ENCODE measurements around the gene ACIN1. TPM values are rescaled to one million over a fixed set of nuclear protein-coding genes. Genes with fewer than 3 reads are reported as not detected.

The ACIN1 gene
- total and polyA plus RNA-seq, 2 of the 13 experiments (the other 11 are each of a cell fraction or from before 2014, with no cell fraction given), result 165 to 183 TPM

DNA sequence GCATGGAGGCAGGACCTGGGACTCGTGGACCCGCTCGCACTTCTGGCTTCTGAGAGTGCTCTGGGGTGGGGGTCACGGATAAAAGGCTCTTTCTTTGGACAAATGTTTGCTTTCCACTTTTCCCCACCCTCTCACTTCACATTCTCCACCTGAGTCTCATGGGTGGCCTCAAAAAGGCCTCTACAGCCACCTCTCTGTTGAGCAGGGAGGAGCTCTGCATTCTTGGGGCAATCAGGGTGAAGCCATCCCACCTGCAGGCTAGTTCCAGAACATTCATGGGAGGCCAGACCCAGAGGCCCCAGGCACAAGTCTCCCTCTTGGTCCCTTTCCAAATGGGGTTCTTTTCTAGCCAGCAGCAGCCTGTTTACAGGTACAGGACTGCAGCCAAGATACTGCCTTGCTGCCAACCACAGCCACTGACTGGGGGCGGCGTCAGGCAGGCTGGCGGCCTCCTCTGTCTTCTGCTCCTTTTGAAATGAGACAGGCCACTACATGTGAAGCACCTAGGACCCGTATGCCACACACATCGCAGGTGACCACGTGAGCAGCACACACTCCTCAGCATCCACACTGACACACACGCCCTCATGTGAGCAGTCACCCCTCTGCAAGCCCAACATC lies 42.4 kb upstream of the ACIN1 start (continued):
- TF ChIP-seq SALL1 (CRISPR knock-in tag; IDR thresholded peaks at IDR 0.05) (peak; percentile 18; the same call in 1 of the 2 replicates), ZBTB7B (CRISPR knock-in tag; IDR thresholded peaks at IDR 0.05) (0 out of 2 replicates have a peak, but pooled peaks have one; percentile 40), ARID4A (CRISPR knock-in tag; IDR thresholded peaks at IDR 0.05; ENCODE audit: borderline replicate concordance) (no peak), MED13 (CRISPR knock-in tag; IDR thresholded peaks at IDR 0.05) (no peak), ZSCAN30 (CRISPR knock-in tag; IDR thresholded peaks at IDR 0.05) (peak; percentile 26; the same call in 1 of the 2 replicates), RBM39 (IDR thresholded peaks at IDR 0.05; ENCODE audit: low read depth, low read length, poor library complexity, severe bottlenecking) (peak; percentile 24), WIZ (CRISPR knock-in tag; IDR thresholded peaks at IDR 0.05) (no peak), ZNF891 (CRISPR knock-in tag; IDR thresholded peaks at IDR 0.05) (0 out of 2 replicates have a peak, but pooled peaks have one; percentile 47), ZNF280B (CRISPR knock-in tag; IDR thresholded peaks at IDR 0.05; ENCODE audit: borderline replicate concordance) (peak; percentile 37; the same call in 1 of the 2 replicates), ZNF335 (CRISPR knock-in tag; IDR thresholded peaks at IDR 0.05) (no peak), ZNF446 (CRISPR knock-in tag; IDR thresholded peaks at IDR 0.05) (0 out of 2 replicates have a peak, but pooled peaks have one; percentile 16), ZNF235 (CRISPR knock-in tag; IDR thresholded peaks at IDR 0.05; ENCODE audit: borderline replicate concordance) (no peak), BHLHE40 (IDR thresholded peaks at IDR 0.05; ENCODE audit: low read length) (0 out of 2 replicates have a peak, but pooled peaks have one; percentile 8), FOXO1 (CRISPR knock-in tag; IDR thresholded peaks at IDR 0.05) (no peak), IRF2 (CRISPR knock-in tag; IDR thresholded peaks at IDR 0.05) (no peak)
- TF ChIP-seq, protein P1, sequence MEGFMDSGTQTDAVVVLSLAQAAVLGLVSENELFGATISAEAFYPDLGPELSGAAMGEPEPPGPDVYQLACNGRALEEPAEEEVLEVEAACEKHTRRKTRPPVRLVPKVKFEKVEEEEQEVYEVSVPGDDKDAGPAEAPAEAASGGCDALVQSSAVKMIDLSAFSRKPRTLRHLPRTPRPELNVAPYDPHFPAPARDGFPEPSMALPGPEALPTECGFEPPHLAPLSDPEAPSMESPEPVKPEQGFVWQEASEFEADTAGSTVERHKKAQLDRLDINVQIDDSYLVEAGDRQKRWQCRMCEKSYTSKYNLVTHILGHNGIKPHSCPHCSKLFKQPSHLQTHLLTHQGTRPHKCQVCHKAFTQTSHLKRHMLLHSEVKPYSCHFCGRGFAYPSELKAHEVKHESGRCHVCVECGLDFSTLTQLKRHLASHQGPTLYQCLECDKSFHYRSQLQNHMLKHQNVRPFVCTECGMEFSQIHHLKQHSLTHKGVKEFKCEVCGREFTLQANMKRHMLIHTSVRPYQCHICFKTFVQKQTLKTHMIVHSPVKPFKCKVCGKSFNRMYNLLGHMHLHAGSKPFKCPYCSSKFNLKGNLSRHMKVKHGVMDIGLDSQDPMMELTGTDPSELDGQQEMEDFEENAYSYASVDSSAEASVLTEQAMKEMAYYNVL (CRISPR knock-in tag; IDR thresholded peaks at IDR 0.05; ENCODE audit: borderline replicate concordance), result 0 out of 2 replicates have a peak, but pooled peaks have one; percentile 31
- TF ChIP-seq, protein P2, sequence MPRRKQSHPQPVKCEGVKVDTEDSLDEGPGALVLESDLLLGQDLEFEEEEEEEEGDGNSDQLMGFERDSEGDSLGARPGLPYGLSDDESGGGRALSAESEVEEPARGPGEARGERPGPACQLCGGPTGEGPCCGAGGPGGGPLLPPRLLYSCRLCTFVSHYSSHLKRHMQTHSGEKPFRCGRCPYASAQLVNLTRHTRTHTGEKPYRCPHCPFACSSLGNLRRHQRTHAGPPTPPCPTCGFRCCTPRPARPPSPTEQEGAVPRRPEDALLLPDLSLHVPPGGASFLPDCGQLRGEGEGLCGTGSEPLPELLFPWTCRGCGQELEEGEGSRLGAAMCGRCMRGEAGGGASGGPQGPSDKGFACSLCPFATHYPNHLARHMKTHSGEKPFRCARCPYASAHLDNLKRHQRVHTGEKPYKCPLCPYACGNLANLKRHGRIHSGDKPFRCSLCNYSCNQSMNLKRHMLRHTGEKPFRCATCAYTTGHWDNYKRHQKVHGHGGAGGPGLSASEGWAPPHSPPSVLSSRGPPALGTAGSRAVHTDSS (CRISPR knock-in tag; conservative IDR thresholded peaks at IDR 0.05), result no peak
- TF ChIP-seq, protein P3, sequence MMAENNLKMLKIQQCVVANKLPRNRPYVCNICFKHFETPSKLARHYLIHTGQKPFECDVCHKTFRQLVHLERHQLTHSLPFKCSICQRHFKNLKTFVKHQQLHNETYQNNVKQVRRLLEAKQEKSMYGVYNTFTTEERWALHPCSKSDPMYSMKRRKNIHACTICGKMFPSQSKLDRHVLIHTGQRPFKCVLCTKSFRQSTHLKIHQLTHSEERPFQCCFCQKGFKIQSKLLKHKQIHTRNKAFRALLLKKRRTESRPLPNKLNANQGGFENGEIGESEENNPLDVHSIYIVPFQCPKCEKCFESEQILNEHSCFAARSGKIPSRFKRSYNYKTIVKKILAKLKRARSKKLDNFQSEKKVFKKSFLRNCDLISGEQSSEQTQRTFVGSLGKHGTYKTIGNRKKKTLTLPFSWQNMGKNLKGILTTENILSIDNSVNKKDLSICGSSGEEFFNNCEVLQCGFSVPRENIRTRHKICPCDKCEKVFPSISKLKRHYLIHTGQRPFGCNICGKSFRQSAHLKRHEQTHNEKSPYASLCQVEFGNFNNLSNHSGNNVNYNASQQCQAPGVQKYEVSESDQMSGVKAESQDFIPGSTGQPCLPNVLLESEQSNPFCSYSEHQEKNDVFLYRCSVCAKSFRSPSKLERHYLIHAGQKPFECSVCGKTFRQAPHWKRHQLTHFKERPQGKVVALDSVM (CRISPR knock-in tag; IDR thresholded peaks at IDR 0.05), result no peak

Data from HepG2 (cell line).